ENCODE measurements around the gene SLC25A39.
"Not testable (repeated sequence)": the region's sequence is repeated elsewhere in the genome, so short reads cannot be mapped to it uniquely, and the experiment has no call there.

- not testable (repeated sequence) for TF ChIP-seq CTCF (conservative IDR thresholded peaks at IDR 0.05); EZH2 (IDR thresholded peaks at IDR 0.05; ENCODE audit: low read depth)
Observed at GRCh38 chr17:44347206-44348055, 22.8 kb upstream of the SLC25A39 start.

Data from PC-9 (cell line).